A673 (cell line): Measurements from ENCODE around the gene NPY4R2.
"Not testable (repeated sequence)": the region's sequence is repeated elsewhere in the genome, so short reads cannot be mapped to it uniquely, and the experiment has no call there.

ENCODE experiments used
- EZH2 ChIP-seq: fragments of 200-600 bp; sonication (generic); IDR thresholded peaks from 2 replicates; pipeline ENCODE4 v1.6.1; 2017; ENCODE audit warnings: borderline replicate concordance, low read depth, mild to moderate bottlenecking, mixed read lengths, antibody characterized with exemption, low read length; ENCODE audit not compliant: poor library complexity, severe bottlenecking
- TF ChIP-seq, protein P1 (sequence below): fragments of 300-800, 200-600 bp; sonication (generic); conservative IDR thresholded peaks from 2 replicates; pipeline ENCODE4 v1.5.1; 2017; ENCODE audit warnings: low read depth, mild to moderate bottlenecking, antibody characterized with exemption, low read length, moderate library complexity, mixed read lengths

DNA sequence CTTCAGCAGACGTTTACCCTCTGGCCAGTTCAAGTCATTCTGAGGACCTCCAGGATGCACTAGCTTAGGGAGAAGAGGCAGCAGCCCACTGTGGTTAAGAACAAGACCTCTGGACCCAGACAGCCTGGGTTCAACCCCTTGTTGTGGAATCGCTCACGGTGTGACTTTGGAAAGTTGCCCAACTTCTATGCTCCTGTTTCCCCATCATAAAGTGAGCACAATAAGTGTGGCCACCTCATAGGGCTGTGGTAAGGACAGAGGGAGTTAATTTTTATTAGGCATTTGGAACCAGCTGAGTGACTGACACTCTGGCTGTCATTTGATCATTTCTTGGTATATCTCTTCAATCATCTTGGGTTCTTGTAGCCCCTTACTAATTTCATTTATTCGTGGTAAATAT, 31.6 kb upstream of the NPY4R2 start:
- TF ChIP-seq, protein P1, sequence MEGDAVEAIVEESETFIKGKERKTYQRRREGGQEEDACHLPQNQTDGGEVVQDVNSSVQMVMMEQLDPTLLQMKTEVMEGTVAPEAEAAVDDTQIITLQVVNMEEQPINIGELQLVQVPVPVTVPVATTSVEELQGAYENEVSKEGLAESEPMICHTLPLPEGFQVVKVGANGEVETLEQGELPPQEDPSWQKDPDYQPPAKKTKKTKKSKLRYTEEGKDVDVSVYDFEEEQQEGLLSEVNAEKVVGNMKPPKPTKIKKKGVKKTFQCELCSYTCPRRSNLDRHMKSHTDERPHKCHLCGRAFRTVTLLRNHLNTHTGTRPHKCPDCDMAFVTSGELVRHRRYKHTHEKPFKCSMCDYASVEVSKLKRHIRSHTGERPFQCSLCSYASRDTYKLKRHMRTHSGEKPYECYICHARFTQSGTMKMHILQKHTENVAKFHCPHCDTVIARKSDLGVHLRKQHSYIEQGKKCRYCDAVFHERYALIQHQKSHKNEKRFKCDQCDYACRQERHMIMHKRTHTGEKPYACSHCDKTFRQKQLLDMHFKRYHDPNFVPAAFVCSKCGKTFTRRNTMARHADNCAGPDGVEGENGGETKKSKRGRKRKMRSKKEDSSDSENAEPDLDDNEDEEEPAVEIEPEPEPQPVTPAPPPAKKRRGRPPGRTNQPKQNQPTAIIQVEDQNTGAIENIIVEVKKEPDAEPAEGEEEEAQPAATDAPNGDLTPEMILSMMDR = not testable (repeated sequence)
- not testable (repeated sequence) for TF ChIP-seq EZH2
